Measurements from ENCODE around the gene PSMB10.
"Not testable (repeated sequence)": the region's sequence is repeated elsewhere in the genome, so short reads cannot be mapped to it uniquely, and the experiment has no call there.

Gene PSMB10

GRCh38 chr16:67924140-67924906 lies 12.3 kb downstream of the PSMB10 start:
- no peak for DNase-seq

GRCh38 chr16:67923414-67924116 lies 13.1 kb downstream of the PSMB10 start:
- no peak for DNase-seq

GRCh38 chr16:67922740-67923139 lies 13.9 kb downstream of the PSMB10 start:
- no peak for DNase-seq

- no peak for DNase-seq
Measured at GRCh38 chr16:67922221-67922620, 14.4 kb downstream of the PSMB10 start.

GRCh38 chr16:67919622-67920221 lies 16.9 kb downstream of the PSMB10 start:
- no peak for DNase-seq

- DNase-seq: peak; percentile 82
Measured at GRCh38 chr16:67917852-67918236, 18.8 kb downstream of the PSMB10 start.

GRCh38 chr16:67917140-67917851 lies 19.4 kb downstream of the PSMB10 start:
- DNase-seq: no peak

GRCh38 chr16:67915831-67916723 lies 20.6 kb downstream of the PSMB10 start:
- DNase-seq: no peak

- DNase-seq: not testable (repeated sequence)
Measured at GRCh38 chr16:67915496-67915769, 21.2 kb downstream of the PSMB10 start.

- DNase-seq: no peak
Measured at GRCh38 chr16:67914758-67915495, 21.7 kb downstream of the PSMB10 start.

- DNase-seq: no peak
Measured at GRCh38 chr16:67910158-67910557, 26.5 kb downstream of the PSMB10 start.

GRCh38 chr16:67909056-67909742 lies 27.5 kb downstream of the PSMB10 start:
- DNase-seq: no peak

GRCh38 chr16:67907397-67908180 lies 29.1 kb downstream of the PSMB10 start:
- no peak for DNase-seq

GRCh38 chr16:67902831-67903230 lies 33.8 kb downstream of the PSMB10 start:
- DNase-seq: no peak

GRCh38 chr16:67901734-67902133 lies 34.9 kb downstream of the PSMB10 start:
- DNase-seq: no peak

- DNase-seq: no peak
Measured at GRCh38 chr16:67897231-67897630, 39.4 kb downstream of the PSMB10 start.

GRCh38 chr16:67893743-67894399 lies 42.8 kb downstream of the PSMB10 start:
- DNase-seq: no peak

GRCh38 chr16:67892899-67893742 lies 43.5 kb downstream of the PSMB10 start, which contains the start of gene PSKH1:
TSS of gene PSKH1 (plus strand) at chr16:67893254. CDS start at chr16:67908750, 15,496 bp downstream.
- DNase-seq: peak; percentile 93

GRCh38 chr16:67892375-67892774 lies 44.3 kb downstream of the PSMB10 start:
- DNase-seq: no peak

All from amniotic stem cell (primary cell).